Measurements from ENCODE around the gene CXCL14. TPM values are rescaled to one million over a fixed set of nuclear protein-coding genes. Genes with fewer than 3 reads are reported as not detected.

Gene CXCL14
- total RNA-seq, 1 experiment from 2014 or later = not detected

GRCh38 chr5:135569755-135570452 is 8.9 kb downstream of the CXCL14 start:
- BruUV-seq (replicated peaks) = no TSS peak
- POLR2A ChIA-PET = interaction anchor here (0.7 to 1.6 kb wide), 5 partner anchors 11 to 170 kb away, joined by 3 to 4 read pairs (median 3); no protein-coding TSS in a partner anchor
- intact Hi-C loops (cut with micrococcal nuclease) = loop anchor here (1.0 kb wide), 1 partner anchor 159 kb away; no protein-coding TSS in a partner anchor

GRCh38 chr5:135568923-135569360 is 9.8 kb downstream of the CXCL14 start:
- POLR2A ChIA-PET = interaction anchor here (0.8 to 1.3 kb wide), 2 partner anchors 12 to 82 kb away, joined by 3 read pairs; no protein-coding TSS in a partner anchor
- Mint-ChIP-seq H3K27ac (ENCODE audit: low read depth, unreplicated experiment) (no peak overlapping the region), H3K27me3 (ENCODE audit: insufficient read depth, unreplicated experiment) (peaks cover 16% of the 10 kb centered on the region), H3K36me3 (ENCODE audit: insufficient read depth, unreplicated experiment) (no peaks in the 10 kb centered on the region), H3K4me3 (ENCODE audit: unreplicated experiment) (no peak overlapping the region), H3K4me1 (ENCODE audit: insufficient read depth, unreplicated experiment) (peaks cover 9% of the 10 kb centered on the region), H3K9me3 (ENCODE audit: unreplicated experiment) (no peaks in the 10 kb centered on the region)
- CTCF ChIA-PET = interaction anchor here (0.6 to 32.2 kb wide), 14 partner anchors 9 to 1053 kb away, joined by 3 to 2166 read pairs (median 43); partner anchors contain the start of genes CXCL14, SLC25A48 and TIFAB
- TF ChIP-seq CTCF (IDR thresholded peaks at IDR 0.05; ENCODE audit: unreplicated experiment) = no peak
- no TSS peak for BruUV-seq (replicated peaks)
- no peak for DNase-seq (ENCODE audit: unreplicated experiment)
- intact Hi-C loops (cut with micrococcal nuclease) = no loop called here

More at GRCh38 chr5:135569755-135570452, 8.9 kb downstream of the CXCL14 start:
- H3K36me3 Mint-ChIP-seq (ENCODE audit: insufficient read depth, unreplicated experiment) = no peaks in the 10 kb centered on the region
- H3K4me1 Mint-ChIP-seq (ENCODE audit: insufficient read depth, unreplicated experiment) = peaks cover 9% of the 10 kb centered on the region
- DNase-seq (ENCODE audit: unreplicated experiment) = peak; percentile 66
- TF ChIP-seq CTCF (IDR thresholded peaks at IDR 0.05; ENCODE audit: unreplicated experiment) = peak; percentile 70
- no peak overlapping the region for H3K4me3 Mint-ChIP-seq (ENCODE audit: unreplicated experiment)
- H3K9me3 Mint-ChIP-seq (ENCODE audit: unreplicated experiment) = no peaks in the 10 kb centered on the region
- no peak overlapping the region for H3K27ac Mint-ChIP-seq (ENCODE audit: low read depth, unreplicated experiment)
- peaks cover 13% of the 10 kb centered on the region for H3K27me3 Mint-ChIP-seq (ENCODE audit: insufficient read depth, unreplicated experiment)
- CTCF ChIA-PET = interaction anchor here (0.6 to 32.2 kb wide), 29 partner anchors 10 to 1875 kb away, joined by 3 to 2166 read pairs (median 4); partner anchors contain the start of genes CXCL14, SLC25A48 and TIFAB

GRCh38 chr5:135568246-135568645 is 10.5 kb downstream of the CXCL14 start:
- intact Hi-C loops (cut with micrococcal nuclease) = no loop called here
- CTCF ChIA-PET = interaction anchor here (0.9 to 32.2 kb wide), 11 partner anchors 9 to 644 kb away, joined by 3 to 2166 read pairs (median 83); partner anchors contain the start of genes CXCL14, SLC25A48 and TIFAB
- no peak for DNase-seq (ENCODE audit: unreplicated experiment)
- Mint-ChIP-seq H3K27me3 (ENCODE audit: insufficient read depth, unreplicated experiment) (peaks cover 16% of the 10 kb centered on the region), H3K36me3 (ENCODE audit: insufficient read depth, unreplicated experiment) (no peaks in the 10 kb centered on the region), H3K4me1 (ENCODE audit: insufficient read depth, unreplicated experiment) (peaks cover 9% of the 10 kb centered on the region), H3K4me3 (ENCODE audit: unreplicated experiment) (no peak overlapping the region), H3K9me3 (ENCODE audit: unreplicated experiment) (no peaks in the 10 kb centered on the region), H3K27ac (ENCODE audit: low read depth, unreplicated experiment) (no peak overlapping the region)
- no TSS peak for BruUV-seq (replicated peaks)
- TF ChIP-seq CTCF (IDR thresholded peaks at IDR 0.05; ENCODE audit: unreplicated experiment) = no peak
- POLR2A ChIA-PET = interaction anchor here (2.0 kb wide), 1 partner anchor 8 kb away, joined by 7 read pairs; no protein-coding TSS in a partner anchor

GRCh38 chr5:135567661-135568060 is 11.1 kb downstream of the CXCL14 start:
- peaks cover 16% of the 10 kb centered on the region for H3K27me3 Mint-ChIP-seq (ENCODE audit: insufficient read depth, unreplicated experiment)
- DNase-seq (ENCODE audit: unreplicated experiment) = no peak
- no peak overlapping the region for H3K4me3 Mint-ChIP-seq (ENCODE audit: unreplicated experiment)
- no TSS peak for BruUV-seq (replicated peaks)
- peaks cover 9% of the 10 kb centered on the region for H3K4me1 Mint-ChIP-seq (ENCODE audit: insufficient read depth, unreplicated experiment)
- H3K9me3 Mint-ChIP-seq (ENCODE audit: unreplicated experiment) = no peaks in the 10 kb centered on the region
- ChIA-PET CTCF (interaction anchor here (0.6 to 32.2 kb wide), 28 partner anchors 8 to 645 kb away, joined by 3 to 2166 read pairs (median 12); partner anchors contain the start of genes CXCL14, SLC25A48 and TIFAB), POLR2A (interaction anchor here (2.0 to 2.1 kb wide), 2 partner anchors 9 to 87 kb away, joined by 6 to 7 read pairs; no protein-coding TSS in a partner anchor)
- intact Hi-C loops (cut with micrococcal nuclease) = no loop called here
- H3K27ac Mint-ChIP-seq (ENCODE audit: low read depth, unreplicated experiment) = no peak overlapping the region
- no peaks in the 10 kb centered on the region for H3K36me3 Mint-ChIP-seq (ENCODE audit: insufficient read depth, unreplicated experiment)
- TF ChIP-seq CTCF (IDR thresholded peaks at IDR 0.05; ENCODE audit: unreplicated experiment) = no peak

Data from MCF 10A (cell line).